SK-N-SH (cell line): ENCODE measurements around the gene WNT3.

ENCODE experiments used
- YY1 ChIP-seq: IDR thresholded peaks from 2 replicates; pipeline ENCODE4 v1.4.0; 2012; ENCODE audit warnings: low read depth, mild to moderate bottlenecking
- TF ChIP-seq, protein P1 (sequence below): IDR thresholded peaks from 2 replicates; pipeline ENCODE4 v1.4.0; 2012; ENCODE audit warnings: low read depth

DNA sequence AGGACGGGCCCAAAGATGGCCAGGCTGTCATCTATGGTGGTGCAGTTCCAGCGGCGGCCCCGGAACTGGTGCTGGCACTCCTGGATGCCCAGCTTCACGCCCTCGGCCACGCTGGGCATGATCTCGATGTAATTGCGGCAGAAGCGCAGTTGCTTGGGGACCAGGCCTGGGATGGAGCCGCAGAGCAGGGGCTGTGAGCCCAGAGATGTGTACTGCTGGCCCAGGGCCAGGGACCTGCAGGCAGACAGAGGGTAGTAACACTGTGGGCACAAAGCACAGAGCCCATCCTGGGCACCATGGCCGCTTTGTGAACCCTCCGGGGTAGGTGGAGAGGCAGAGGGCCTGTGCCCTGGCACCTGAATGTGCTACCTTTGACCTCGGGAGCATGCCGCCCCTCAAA lies 44.8 kb downstream of the WNT3 start:
- TF ChIP-seq YY1: no peak
- TF ChIP-seq, protein P1, sequence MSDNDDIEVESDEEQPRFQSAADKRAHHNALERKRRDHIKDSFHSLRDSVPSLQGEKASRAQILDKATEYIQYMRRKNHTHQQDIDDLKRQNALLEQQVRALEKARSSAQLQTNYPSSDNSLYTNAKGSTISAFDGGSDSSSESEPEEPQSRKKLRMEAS: no peak
